ENCODE results near the gene ZNF438.
"Not testable (repeated sequence)": the region's sequence is repeated elsewhere in the genome, so short reads cannot be mapped to it uniquely, and the experiment has no call there.

ZNF438 gene

GRCh38 chr10:30968711-30969110 lies 63.0 kb downstream of the ZNF438 start:
- no peak overlapping the region for H3K4me3 ChIP-seq (ENCODE audit: low read depth, low read length)
- no peak for TF ChIP-seq CTCF (IDR thresholded peaks at IDR 0.05; ENCODE audit: borderline replicate concordance, insufficient read depth, low read depth, low read length)

GRCh38 chr10:30967650-30968410 lies 63.8 kb downstream of the ZNF438 start:
- H3K4me3 ChIP-seq (ENCODE audit: low read depth, low read length), result no peak overlapping the region
- no peak for TF ChIP-seq CTCF (IDR thresholded peaks at IDR 0.05; ENCODE audit: borderline replicate concordance, insufficient read depth, low read depth, low read length)

GRCh38 chr10:30963992-30964930 lies 67.4 kb downstream of the ZNF438 start:
- no peak overlapping the region for H3K4me3 ChIP-seq (ENCODE audit: low read depth, low read length)
- TF ChIP-seq CTCF (IDR thresholded peaks at IDR 0.05; ENCODE audit: borderline replicate concordance, insufficient read depth, low read depth, low read length), result no peak

- TF ChIP-seq CTCF (IDR thresholded peaks at IDR 0.05; ENCODE audit: borderline replicate concordance, insufficient read depth, low read depth, low read length), result no peak
- H3K4me3 ChIP-seq (ENCODE audit: low read depth, low read length), result no peak overlapping the region
Measured at GRCh38 chr10:30962522-30962921, 69.1 kb downstream of the ZNF438 start.

GRCh38 chr10:30959836-30960210 lies 71.8 kb downstream of the ZNF438 start:
- H3K4me3 ChIP-seq (ENCODE audit: low read depth, low read length), result no peak overlapping the region
- TF ChIP-seq CTCF (IDR thresholded peaks at IDR 0.05; ENCODE audit: borderline replicate concordance, insufficient read depth, low read depth, low read length), result no peak

- H3K4me3 ChIP-seq (ENCODE audit: low read depth, low read length), result not testable (repeated sequence)
Measured at GRCh38 chr10:30949218-30949617, 82.4 kb downstream of the ZNF438 start.

- no peak for TF ChIP-seq CTCF (IDR thresholded peaks at IDR 0.05; ENCODE audit: borderline replicate concordance, insufficient read depth, low read depth, low read length)
- H3K4me3 ChIP-seq (ENCODE audit: low read depth, low read length), result no peak overlapping the region
Measured at GRCh38 chr10:30944005-30944404, 87.7 kb downstream of the ZNF438 start.
